A549 (cell line): Measurements from ENCODE around the gene FAM13A. TPM values are rescaled to one million over a fixed set of nuclear protein-coding genes. Genes with fewer than 3 reads are reported as not detected.

Experiments
- ATAC-seq, 2 experiments: fragments of 200-7000 bp in 1 of 2; fragments of >200 bp in 1 of 2; cut with Nextera tagmentation in 1 of 2; cut with Tn5 transposase in 1 of 2; 3 replicates each; pipeline versions ENCODE4 v1.8.0 to v1.9.1; 2018 to 2020; ENCODE audit warnings: mild to moderate bottlenecking in 1 of 2, moderate library complexity in 1 of 2
- CTCF ChIA-PET: fragments of 300-600 bp; sonication (Branson Sonifier 250); formaldehyde crosslinking; extraction: SDS; loops from one replicate; lab custom pipeline; 2021; ENCODE audit warnings: antibody characterized with exemption, inconsistent platforms; lab: Yijun Ruan, JAX
- POLR2A ChIA-PET: fragments of 350-600 bp; formaldehyde crosslinking; extraction: SDS; loops from one replicate; lab custom pipeline; 2021; ENCODE audit warnings: antibody characterized with exemption, inconsistent platforms; lab: Yijun Ruan, JAX
- DNase-seq, 2 experiments: peaks; one replicate each; pipeline versions ENCODE4 v3.0.0 to v3.0.0-alpha.2; 2011 to 2016; ENCODE audit warnings: low read depth in 1 of 2, low spot score in 1 of 2
- FAIRE-seq: peaks from 2 replicates; lab custom pipeline; 2011; peaks lifted over from hg19 to GRCh38; lab: Jason Lieb, UNC
- H3K27ac ChIP-seq, 2 experiments: fragments of >200 bp; sonication (Bioruptor Twin); formaldehyde crosslinking; 3 replicates each; pipeline ENCODE4 v1.5.1; 2016 to 2017
- H3K4me1 ChIP-seq: fragments of >200 bp; sonication (Bioruptor Twin); formaldehyde crosslinking; 3 replicates; pipeline ENCODE4 v1.6.1; 2016
- H3K4me2 ChIP-seq: fragments of >200 bp; sonication (Bioruptor Twin); formaldehyde crosslinking; 3 replicates; pipeline ENCODE4 v1.6.1; 2016
- H3K4me3 ChIP-seq: fragments of >200 bp; sonication (Bioruptor Twin); formaldehyde crosslinking; 3 replicates; pipeline ENCODE4 v1.5.1; 2016
- H3K9me3 ChIP-seq: fragments of >200 bp; sonication (Bioruptor Twin); formaldehyde crosslinking; 3 replicates; pipeline ENCODE4 v1.6.1; 2016
- CEBPB ChIP-seq, 2 experiments: fragments of >200 bp in 1 of 2; sonication (Bioruptor Twin) in 1 of 2; formaldehyde crosslinking in 1 of 2; IDR thresholded peaks; 2 replicates each; pipeline ENCODE4 v1.6.1; 2012 to 2016
- CHD2 ChIP-seq: fragments of 150-350 bp; IDR thresholded peaks from 2 replicates; pipeline ENCODE4 v1.6.1; 2014; ENCODE audit warnings: low read length; ENCODE audit not compliant: partially characterized antibody
- CHD4 ChIP-seq: fragments of 200-600 bp; sonication (generic); IDR thresholded peaks from 2 replicates; pipeline ENCODE4 v1.6.1; 2016; ENCODE audit warnings: antibody characterized with exemption, mild to moderate bottlenecking, borderline replicate concordance
- EHMT2 ChIP-seq: fragments of 200-600 bp; sonication (generic); IDR thresholded peaks from 2 replicates; pipeline ENCODE4 v1.6.1; 2016; ENCODE audit warnings: antibody characterized with exemption, low read depth, mild to moderate bottlenecking, moderate library complexity
- FOSB ChIP-seq: fragments of 250-450 bp; sonication (Bioruptor Pico); IDR thresholded peaks from 2 replicates; pipeline ENCODE4 v1.5.0; 2020; ENCODE audit warnings: mild to moderate bottlenecking, moderate library complexity
- HOXB13 ChIP-seq: fragments of 250-450 bp; sonication (Bioruptor Pico); IDR thresholded peaks from 2 replicates; pipeline ENCODE4 v1.5.0; 2020; ENCODE audit warnings: low read depth, mild to moderate bottlenecking, moderate library complexity
- JUNB ChIP-seq: fragments of >200 bp; sonication (Bioruptor Twin); formaldehyde crosslinking; IDR thresholded peaks from 2 replicates; pipeline ENCODE4 v1.6.1; 2016
- MAFK ChIP-seq: fragments of 450-650 bp; IDR thresholded peaks from 2 replicates; pipeline ENCODE4 v1.6.1; 2014; ENCODE audit not compliant: partially characterized antibody
- PHF8 ChIP-seq: fragments of 200-600 bp; sonication (generic); IDR thresholded peaks from 2 replicates; pipeline ENCODE4 v1.6.1; 2016; ENCODE audit warnings: low read depth, mild to moderate bottlenecking, antibody characterized with exemption, moderate library complexity, borderline replicate concordance
- POLR2A ChIP-seq: IDR thresholded peaks from 2 replicates; pipeline ENCODE4 v1.6.1; 2012; ENCODE audit warnings: mild to moderate bottlenecking, low read length
- POLR2AphosphoS2 ChIP-seq: conservative IDR thresholded peaks from 2 replicates; pipeline ENCODE4 v1.6.1; 2012; ENCODE audit warnings: low read length, improper control_type of control experiment, inconsistent platforms
- RFX5 ChIP-seq: fragments of 450-650 bp; IDR thresholded peaks from 2 replicates; pipeline ENCODE4 v1.7.1; 2014; ENCODE audit warnings: antibody characterized with exemption, mild to moderate bottlenecking, moderate library complexity
- RNF2 ChIP-seq: fragments of 200-600 bp; sonication (generic); IDR thresholded peaks from 2 replicates; pipeline ENCODE4 v1.6.1; 2016; ENCODE audit warnings: low read depth, mild to moderate bottlenecking, antibody characterized with exemption, moderate library complexity, borderline replicate concordance
- WGBS: methylation state at CpG from one replicate; pipeline ENCODE4 v1.1.6; 2017; ENCODE audit errors: missing lambda C conversion rate; 5-methylcytosine and 5-hydroxymethylcytosine counted together
- polyA plus RNA-seq, 4 experiments: library from polyadenylated mRNA; depleted of rRNA in 3 of 4; stranded (reverse); fragments of >200 nt; fragmentation: RNase III in 1 of 4; extraction: RNeasy Plus Mini Kit Qiagen cat#74134 plus additional on column Dnase treatment in 1 of 4; gene quantifications; 2 replicates in 3 of 4; 3 replicates in 1 of 4; pipeline ENCODE4 v1.2.3, GENCODE V29; 2011 to 2017
- TF ChIP-seq, protein P1 (sequence below): fragments of 450-650 bp; IDR thresholded peaks from 2 replicates; pipeline ENCODE4 v1.6.1; 2014; ENCODE audit warnings: antibody characterized with exemption
- TF ChIP-seq, protein P2 (sequence below): IDR thresholded peaks from 2 replicates; pipeline ENCODE4 v1.6.1; 2012
- TF ChIP-seq, protein P3 (sequence below): fragments of >200 bp; sonication (Bioruptor Twin); formaldehyde crosslinking; IDR thresholded peaks from 2 replicates; pipeline ENCODE4 v1.6.1; 2016
- TF ChIP-seq, protein P4 (sequence below): IDR thresholded peaks from 2 replicates; pipeline ENCODE4 v1.6.1; 2012; ENCODE audit warnings: low read depth, borderline replicate concordance
- TF ChIP-seq, protein P5 (sequence below): IDR thresholded peaks from 2 replicates; pipeline ENCODE4 v1.6.1; 2012
- TF ChIP-seq, protein P6 (sequence below): fragments of >200 bp; sonication (Bioruptor Twin); formaldehyde crosslinking; IDR thresholded peaks from 3 replicates; pipeline ENCODE4 v1.5.1; 2016

Gene FAM13A
- polyA plus RNA-seq, 2 of the 4 experiments (the other 2 are of a cell fraction): 6.5 to 22.0 TPM

DNA sequence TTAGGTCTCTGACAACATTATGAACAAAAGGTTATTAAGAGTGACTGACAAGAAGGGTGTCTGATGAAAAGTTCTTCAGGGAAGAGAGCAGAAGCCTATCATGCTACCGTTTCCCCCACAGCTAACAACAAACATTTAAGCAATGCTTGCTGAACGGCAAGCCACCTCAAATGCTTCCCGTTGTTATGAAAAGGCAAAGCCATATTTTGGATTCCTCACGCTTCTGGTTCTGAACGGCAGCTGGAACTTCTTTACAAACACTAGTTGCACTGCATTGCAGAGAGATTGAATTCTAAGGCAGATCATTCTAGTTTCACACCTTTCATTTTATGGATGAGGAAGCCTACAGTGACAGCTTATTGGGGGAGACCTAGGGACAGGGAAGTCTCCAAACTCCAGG lies 310.8 kb downstream of the FAM13A start:
- WGBS: 82% methylated on average over 5 of the region's 5 CpGs
- no peak for ATAC-seq

DNA sequence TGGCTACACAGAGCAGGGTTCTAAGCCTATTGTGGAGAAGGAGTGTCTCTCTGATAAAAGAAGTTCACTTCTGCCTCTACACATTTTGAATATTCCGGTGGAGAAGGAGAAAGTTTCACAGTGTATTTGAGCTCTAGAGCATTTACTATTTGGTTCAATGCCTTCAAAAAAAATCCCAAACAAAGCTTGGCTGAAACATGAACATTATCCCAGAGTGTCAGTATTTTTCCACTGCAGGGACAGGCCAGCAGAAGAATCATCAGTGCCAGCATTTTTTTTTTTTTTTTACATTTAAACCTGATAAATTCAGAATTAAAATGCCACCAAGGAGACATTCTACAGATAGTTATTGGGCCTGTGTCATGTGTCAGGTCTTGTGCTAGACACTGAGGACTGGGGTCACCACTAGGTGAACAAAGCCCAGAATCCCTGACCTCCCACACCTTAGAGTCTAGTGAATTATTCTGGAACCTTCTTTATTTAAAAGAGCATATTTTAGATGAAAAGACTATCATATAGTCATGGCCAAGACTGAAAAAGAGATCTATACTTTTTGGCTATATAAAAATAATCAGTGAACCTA lies 311.3 kb downstream of the FAM13A start:
- FAIRE-seq: no peak
- ChIA-PET CTCF (interaction anchor here (1.9 kb wide), 1 partner anchor 20 kb away, joined by 5 read pairs; no protein-coding TSS in a partner anchor), POLR2A (no interaction called here)
- no peak overlapping the region for H3K4me3 ChIP-seq
- ATAC-seq: no peak
- peaks cover 4% of the 10 kb centered on the region for H3K4me1 ChIP-seq
- H3K4me2 ChIP-seq: no peak overlapping the region
- no peak overlapping the region for H3K27ac ChIP-seq
- no peak for DNase-seq
- TF ChIP-seq POLR2A (no peak), PHF8 (no peak), EHMT2 (no peak), MAFK (no peak), JUNB (no peak), FOSB (CRISPR knock-in tag) (no peak), CEBPB (IDR thresholded peaks at IDR 0.05) (no peak), RNF2 (no peak), POLR2AphosphoS2 (no peak), CHD4 (no peak), HOXB13 (no peak), RFX5 (no peak)
- TF ChIP-seq, protein P1, sequence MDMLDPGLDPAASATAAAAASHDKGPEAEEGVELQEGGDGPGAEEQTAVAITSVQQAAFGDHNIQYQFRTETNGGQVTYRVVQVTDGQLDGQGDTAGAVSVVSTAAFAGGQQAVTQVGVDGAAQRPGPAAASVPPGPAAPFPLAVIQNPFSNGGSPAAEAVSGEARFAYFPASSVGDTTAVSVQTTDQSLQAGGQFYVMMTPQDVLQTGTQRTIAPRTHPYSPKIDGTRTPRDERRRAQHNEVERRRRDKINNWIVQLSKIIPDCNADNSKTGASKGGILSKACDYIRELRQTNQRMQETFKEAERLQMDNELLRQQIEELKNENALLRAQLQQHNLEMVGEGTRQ: no peak
- TF ChIP-seq, protein P2, sequence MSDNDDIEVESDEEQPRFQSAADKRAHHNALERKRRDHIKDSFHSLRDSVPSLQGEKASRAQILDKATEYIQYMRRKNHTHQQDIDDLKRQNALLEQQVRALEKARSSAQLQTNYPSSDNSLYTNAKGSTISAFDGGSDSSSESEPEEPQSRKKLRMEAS: no peak
- TF ChIP-seq, protein P3, sequence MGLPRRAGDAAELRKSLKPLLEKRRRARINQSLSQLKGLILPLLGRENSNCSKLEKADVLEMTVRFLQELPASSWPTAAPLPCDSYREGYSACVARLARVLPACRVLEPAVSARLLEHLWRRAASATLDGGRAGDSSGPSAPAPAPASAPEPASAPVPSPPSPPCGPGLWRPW: no peak
- TF ChIP-seq, protein P4, sequence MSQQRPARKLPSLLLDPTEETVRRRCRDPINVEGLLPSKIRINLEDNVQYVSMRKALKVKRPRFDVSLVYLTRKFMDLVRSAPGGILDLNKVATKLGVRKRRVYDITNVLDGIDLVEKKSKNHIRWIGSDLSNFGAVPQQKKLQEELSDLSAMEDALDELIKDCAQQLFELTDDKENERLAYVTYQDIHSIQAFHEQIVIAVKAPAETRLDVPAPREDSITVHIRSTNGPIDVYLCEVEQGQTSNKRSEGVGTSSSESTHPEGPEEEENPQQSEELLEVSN: no peak
- TF ChIP-seq, protein P5, sequence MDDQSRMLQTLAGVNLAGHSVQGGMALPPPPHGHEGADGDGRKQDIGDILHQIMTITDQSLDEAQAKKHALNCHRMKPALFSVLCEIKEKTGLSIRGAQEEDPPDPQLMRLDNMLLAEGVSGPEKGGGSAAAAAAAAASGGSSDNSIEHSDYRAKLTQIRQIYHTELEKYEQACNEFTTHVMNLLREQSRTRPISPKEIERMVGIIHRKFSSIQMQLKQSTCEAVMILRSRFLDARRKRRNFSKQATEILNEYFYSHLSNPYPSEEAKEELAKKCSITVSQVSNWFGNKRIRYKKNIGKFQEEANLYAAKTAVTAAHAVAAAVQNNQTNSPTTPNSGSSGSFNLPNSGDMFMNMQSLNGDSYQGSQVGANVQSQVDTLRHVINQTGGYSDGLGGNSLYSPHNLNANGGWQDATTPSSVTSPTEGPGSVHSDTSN: no peak
- no peaks in the 10 kb centered on the region for H3K9me3 ChIP-seq
- WGBS: 95% methylated on average over 1 of the region's 1 CpG

More for the DNA sequence above, 310.8 kb downstream of the FAM13A start:
- Histone ChIP-seq H3K27ac (no peak overlapping the region), H3K4me2 (no peak overlapping the region), H3K4me1 (peaks cover 10% of the 10 kb centered on the region), H3K9me3 (no peaks in the 10 kb centered on the region), H3K4me3 (no peak overlapping the region)
- TF ChIP-seq FOSB (CRISPR knock-in tag): no peak
- TF ChIP-seq, protein P3: no peak
- no peak for TF ChIP-seq JUNB
- no peak for TF ChIP-seq CHD2
- TF ChIP-seq POLR2A: no peak
- TF ChIP-seq CEBPB (IDR thresholded peaks at IDR 0.05): no peak
- TF ChIP-seq, protein P6, sequence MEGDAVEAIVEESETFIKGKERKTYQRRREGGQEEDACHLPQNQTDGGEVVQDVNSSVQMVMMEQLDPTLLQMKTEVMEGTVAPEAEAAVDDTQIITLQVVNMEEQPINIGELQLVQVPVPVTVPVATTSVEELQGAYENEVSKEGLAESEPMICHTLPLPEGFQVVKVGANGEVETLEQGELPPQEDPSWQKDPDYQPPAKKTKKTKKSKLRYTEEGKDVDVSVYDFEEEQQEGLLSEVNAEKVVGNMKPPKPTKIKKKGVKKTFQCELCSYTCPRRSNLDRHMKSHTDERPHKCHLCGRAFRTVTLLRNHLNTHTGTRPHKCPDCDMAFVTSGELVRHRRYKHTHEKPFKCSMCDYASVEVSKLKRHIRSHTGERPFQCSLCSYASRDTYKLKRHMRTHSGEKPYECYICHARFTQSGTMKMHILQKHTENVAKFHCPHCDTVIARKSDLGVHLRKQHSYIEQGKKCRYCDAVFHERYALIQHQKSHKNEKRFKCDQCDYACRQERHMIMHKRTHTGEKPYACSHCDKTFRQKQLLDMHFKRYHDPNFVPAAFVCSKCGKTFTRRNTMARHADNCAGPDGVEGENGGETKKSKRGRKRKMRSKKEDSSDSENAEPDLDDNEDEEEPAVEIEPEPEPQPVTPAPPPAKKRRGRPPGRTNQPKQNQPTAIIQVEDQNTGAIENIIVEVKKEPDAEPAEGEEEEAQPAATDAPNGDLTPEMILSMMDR: no peak
- CTCF ChIA-PET: interaction anchor here (1.9 kb wide), 1 partner anchor 19 kb away, joined by 5 read pairs; no protein-coding TSS in a partner anchor
- POLR2A ChIA-PET: no interaction called here
- DNase-seq (no peak), FAIRE-seq (no peak)
